HCT116 (cell line): ENCODE data around the gene BCAS2. TPM values are rescaled to one million over a fixed set of nuclear protein-coding genes. Genes with fewer than 3 reads are reported as not detected.

Experiments
- ATAC-seq: fragments of 200-7000 bp; cut with Tn5 transposase; 2 replicates; pipeline ENCODE4 v1.9.1; 2020; ENCODE audit warnings: mild to moderate bottlenecking, moderate library complexity
- BruUV-seq: library from RNA; stranded (reverse); fragments of 400-500 nt; replicated peaks from 2 replicates; lab custom pipeline; 2021; lab: Mats Ljungman, UMichigan
- CTCF ChIA-PET: fragments of 300-600 bp; sonication (Branson Sonifier 250); formaldehyde crosslinking; loops from one replicate; lab custom pipeline; 2021; ENCODE audit warnings: antibody characterized with exemption; lab: Charles Lee
- POLR2A ChIA-PET: fragments of 300-600, 350-600 bp; sonication (Branson Sonifier 250); formaldehyde crosslinking; loops from one replicate; lab custom pipeline; 2021; ENCODE audit warnings: antibody characterized with exemption; lab: Charles Lee
- RAD21 ChIA-PET, 2 experiments: fragments of 300-600 bp; sonication (Branson Sonifier 250); formaldehyde crosslinking; loops; one replicate each; lab custom pipeline; 2023; ENCODE audit warnings: low total read pairs in 2 of 2; ENCODE audit not compliant: uncharacterized antibody in 2 of 2, unreplicated experiment in 2 of 2, low non-redundant PET in 1 of 2; lab: Charles Lee
- DNase-seq: peaks from one replicate; pipeline ENCODE4 v3.0.0-alpha.2; 2010; ENCODE audit warnings: low read depth, low spot score
- H2AFZ ChIP-seq: fragments of 200-600 bp; shearing (Covaris generic), sonication (generic); 2 replicates; pipeline ENCODE4 v1.6.1; 2017; ENCODE audit warnings: low read depth, mixed run types, mixed read lengths, antibody characterized with exemption, low read length; ENCODE audit not compliant: poor library complexity, severe bottlenecking
- H3K27ac ChIP-seq: 2 replicates; pipeline ENCODE4 v1.5.1; 2012; ENCODE audit warnings: low read depth, low read length
- H3K27me3 ChIP-seq: fragments of 200-600 bp; sonication (generic); 2 replicates; pipeline ENCODE4 v1.6.1; 2016; ENCODE audit warnings: mixed run types, low read length, mixed read lengths; ENCODE audit not compliant: insufficient read depth
- H3K36me3 ChIP-seq, 2 experiments: fragments of 200-500 bp in 1 of 2; fragments of 200-600 bp in 1 of 2; sonication (Bioruptor generic) in 1 of 2; sonication (generic) in 1 of 2; 2 replicates each; pipeline versions ENCODE4 v1.5.1 to v1.6.1; 2014 to 2016; ENCODE audit warnings: low read length in 2 of 2, inconsistent platforms in 1 of 2, mixed read lengths in 1 of 2, mixed run types in 1 of 2; ENCODE audit not compliant: insufficient read depth in 2 of 2, control insufficient read depth in 1 of 2
- H3K4me1 ChIP-seq, 2 experiments: fragments of 200-600 bp in 1 of 2; sonication (generic) in 1 of 2; 2 replicates each; pipeline versions ENCODE4 v1.5.1 to v1.6.1; 2012 to 2017; ENCODE audit warnings: low read length in 2 of 2, inconsistent platforms in 1 of 2, mild to moderate bottlenecking in 1 of 2, mixed read lengths in 1 of 2, mixed run types in 1 of 2, moderate library complexity in 1 of 2; ENCODE audit not compliant: insufficient read depth in 2 of 2, control insufficient read depth in 1 of 2
- H3K4me2 ChIP-seq: fragments of 200-600 bp; sonication (generic); 2 replicates; pipeline ENCODE4 v1.6.1; 2017; ENCODE audit warnings: mixed run types, low read length, mixed read lengths
- H3K4me3 ChIP-seq, 2 experiments: fragments of 200-600 bp in 1 of 2; sonication (generic) in 1 of 2; replicated peaks in 1 of 2; 2 replicates each; pipeline ENCODE4 v1.5.1; 2011 to 2016; ENCODE audit warnings: low read length in 2 of 2, control low read depth in 1 of 2, low read depth in 1 of 2, mild to moderate bottlenecking in 1 of 2, mixed read lengths in 1 of 2, mixed run types in 1 of 2
- H3K79me2 ChIP-seq: fragments of 200-600 bp; sonication (generic); 2 replicates; pipeline ENCODE4 v1.6.1; 2017; ENCODE audit warnings: mild to moderate bottlenecking, mixed run types, low read length, moderate library complexity, mixed read lengths; ENCODE audit not compliant: insufficient read depth
- H3K9ac ChIP-seq: fragments of 200-600 bp; sonication (generic); 2 replicates; pipeline ENCODE4 v1.6.1; 2016; ENCODE audit warnings: low read length, mixed read lengths
- H3K9me2 ChIP-seq: fragments of 200-600 bp; sonication (generic), shearing (Covaris generic); 2 replicates; pipeline ENCODE4 v1.6.1; 2017; ENCODE audit warnings: mixed run types, mild to moderate bottlenecking, moderate library complexity; ENCODE audit not compliant: insufficient read depth
- H3K9me3 ChIP-seq, 2 experiments: fragments of 200-500 bp in 1 of 2; fragments of 200-600 bp in 1 of 2; sonication (Bioruptor generic) in 1 of 2; sonication (generic) in 1 of 2; 2 replicates each; pipeline ENCODE4 v1.6.1; 2014 to 2017; ENCODE audit warnings: low read length in 2 of 2, mixed read lengths in 2 of 2, inconsistent platforms in 1 of 2, low read depth in 1 of 2, mild to moderate bottlenecking in 1 of 2, mixed run types in 1 of 2, moderate library complexity in 1 of 2; ENCODE audit not compliant: control insufficient read depth in 1 of 2, insufficient read depth in 1 of 2
- H4K20me1 ChIP-seq: fragments of 200-600 bp; sonication (generic), shearing (Covaris generic); 2 replicates; pipeline ENCODE4 v1.6.1; 2017; ENCODE audit warnings: mixed run types, mild to moderate bottlenecking, moderate library complexity; ENCODE audit not compliant: insufficient read depth
- CBX3 ChIP-seq: IDR thresholded peaks from 2 replicates; pipeline ENCODE4 v1.6.1; 2012; ENCODE audit warnings: low read depth
- CEBPB ChIP-seq: IDR thresholded peaks from 2 replicates; pipeline ENCODE4 v1.6.1; 2012; ENCODE audit warnings: low read depth
- CTCF ChIP-seq, 3 experiments: fragments of 200-600 bp in 1 of 3; sonication (generic) in 1 of 3; IDR thresholded peaks in 2 of 3; conservative IDR thresholded peaks in 1 of 3; 2 replicates each; pipeline ENCODE4 v1.5.1; 2012 to 2017; ENCODE audit warnings: low read depth in 2 of 3, low read length in 2 of 3, antibody characterized with exemption in 1 of 3, borderline replicate concordance in 1 of 3, control low read depth in 1 of 3, mild to moderate bottlenecking in 1 of 3, mixed read lengths in 1 of 3, mixed run types in 1 of 3, moderate library complexity in 1 of 3; ENCODE audit not compliant: insufficient read depth in 1 of 3
- EGR1 ChIP-seq: IDR thresholded peaks from 2 replicates; pipeline ENCODE4 v1.6.1; 2012; ENCODE audit warnings: low read depth
- ELF1 ChIP-seq: IDR thresholded peaks from 2 replicates; pipeline ENCODE4 v1.6.1; 2012; ENCODE audit warnings: low read depth, borderline replicate concordance
- EZH2 ChIP-seq: fragments of 200-600 bp; sonication (generic); IDR thresholded peaks from 2 replicates; pipeline ENCODE4 v1.6.1; 2017; ENCODE audit warnings: antibody characterized with exemption, mixed run types
- FOSL1 ChIP-seq: IDR thresholded peaks from 2 replicates; pipeline ENCODE4 v1.6.1; 2012; ENCODE audit warnings: low read depth
- REST ChIP-seq: IDR thresholded peaks from 2 replicates; pipeline ENCODE4 v1.6.1; 2012; ENCODE audit warnings: low read depth
- SIN3A ChIP-seq: IDR thresholded peaks from 2 replicates; pipeline ENCODE4 v1.6.1; 2012; ENCODE audit warnings: low read depth
- SP1 ChIP-seq: IDR thresholded peaks from 2 replicates; pipeline ENCODE4 v1.6.1; 2012; ENCODE audit warnings: low read depth
- TCF7L2 ChIP-seq: IDR thresholded peaks from 2 replicates; pipeline ENCODE4 v1.7.0; 2011; ENCODE audit warnings: borderline replicate concordance, inconsistent platforms; ENCODE audit not compliant: insufficient read depth, insufficient read length; ENCODE audit errors: extremely low read depth
- YY1 ChIP-seq: IDR thresholded peaks from 2 replicates; pipeline ENCODE4 v1.6.1; 2011; ENCODE audit warnings: low read length, low read depth, moderate library complexity, mild to moderate bottlenecking; ENCODE audit not compliant: insufficient replicate concordance; ENCODE audit errors: extremely low read depth
- ZFX ChIP-seq: fragments of 450-650 bp; IDR thresholded peaks from 2 replicates; pipeline ENCODE4 v1.6.1; 2017
- intact Hi-C: fragments of 100-400 bp; cut with micrococcal nuclease; formaldehyde crosslinking; loops from 2 replicates; pipeline ENCODE4 v1.10.0; 2022
- total RNA-seq: library from RNA; stranded (reverse); gene quantifications from one replicate; pipeline ENCODE4 v1.2.1, GENCODE V29; 2021; ENCODE audit not compliant: unreplicated experiment

BCAS2 gene
- total RNA-seq, 1 experiment from 2014 or later = 45.2 TPM

GRCh38 chr1:114531094-114531493, 50.3 kb downstream of the BCAS2 start:
- intact Hi-C loops = no loop called here
- H3K36me3 ChIP-seq = no peaks in the 10 kb centered on the region
- no peaks in the 10 kb centered on the region for H3K9me2 ChIP-seq
- H3K9me3 ChIP-seq = no peaks in the 10 kb centered on the region
- ATAC-seq = no peak
- POLR2A ChIA-PET = no interaction called here
- no peaks in the 10 kb centered on the region for H3K27me3 ChIP-seq
- RAD21 ChIA-PET = no interaction called here
- H3K4me1 ChIP-seq = no peaks in the 10 kb centered on the region
- BruUV-seq = no TSS peak
- H3K79me2 ChIP-seq = no peaks in the 10 kb centered on the region
- TF ChIP-seq FOSL1 = no peak
- TF ChIP-seq CTCF (IDR thresholded peaks at IDR 0.05 in 2 of 3, conservative IDR thresholded peaks at IDR 0.05 in 1 of 3; ENCODE audit: borderline replicate concordance in 1 of 3, insufficient read depth in 1 of 3, low read depth in 2 of 3, low read length in 2 of 3) = no peak
- H4K20me1 ChIP-seq = no peaks in the 10 kb centered on the region
- H3K4me2 ChIP-seq = no peak overlapping the region
- CTCF ChIA-PET = no interaction called here
- H3K9ac ChIP-seq = no peak overlapping the region
- no peak overlapping the region for H3K4me3 ChIP-seq
- no peak overlapping the region for H3K27ac ChIP-seq
- DNase-seq = no peak
- no peak overlapping the region for H2AFZ ChIP-seq

GRCh38 chr1:114530224-114530623, 51.2 kb downstream of the BCAS2 start:
- intact Hi-C loops = no loop called here
- H3K9ac ChIP-seq = no peak overlapping the region
- no peaks in the 10 kb centered on the region for H3K9me3 ChIP-seq
- no peaks in the 10 kb centered on the region for H4K20me1 ChIP-seq
- no peaks in the 10 kb centered on the region for H3K36me3 ChIP-seq
- ChIA-PET POLR2A (no interaction called here), RAD21 (no interaction called here), CTCF (no interaction called here)
- no TSS peak for BruUV-seq
- TF ChIP-seq REST (no peak), ZFX (no peak), EGR1 (no peak), YY1 (no peak), TCF7L2 (no peak), CEBPB (no peak), CBX3 (no peak), SP1 (no peak), EZH2 (no peak), SIN3A (no peak), ELF1 (no peak), CTCF (IDR thresholded peaks at IDR 0.05 in 2 of 3, conservative IDR thresholded peaks at IDR 0.05 in 1 of 3; ENCODE audit: borderline replicate concordance in 1 of 3, insufficient read depth in 1 of 3, low read depth in 2 of 3, low read length in 2 of 3) (no peak)
- no peak overlapping the region for H3K4me3 ChIP-seq
- H2AFZ ChIP-seq = no peak overlapping the region
- no peaks in the 10 kb centered on the region for H3K4me1 ChIP-seq
- no peaks in the 10 kb centered on the region for H3K79me2 ChIP-seq
- DNase-seq (no peak), ATAC-seq (no peak)
- no peak overlapping the region for H3K27ac ChIP-seq
- H3K4me2 ChIP-seq = no peak overlapping the region
- no peaks in the 10 kb centered on the region for H3K27me3 ChIP-seq
- H3K9me2 ChIP-seq = no peaks in the 10 kb centered on the region
